K562 (cell line): ENCODE measurements around the gene CFL1. TPM values are rescaled to one million over a fixed set of nuclear protein-coding genes. Genes with fewer than 3 reads are reported as not detected.

ENCODE experiments used
- CREM ChIP-seq: IDR thresholded peaks from 2 replicates; pipeline ENCODE4 v1.6.1; 2014; ENCODE audit warnings: antibody characterized with exemption, low read depth
- ETS2 ChIP-seq: IDR thresholded peaks from 2 replicates; pipeline ENCODE4 v1.6.1; 2016; ENCODE audit warnings: borderline replicate concordance, missing genetic modification characterization, mild to moderate bottlenecking, moderate library complexity, missing compliant biosample characterization; ENCODE audit not compliant: poor library complexity, severe bottlenecking
- IFI16 ChIP-seq: fragments of 250-450 bp; sonication (Bioruptor Pico); IDR thresholded peaks from 2 replicates; pipeline ENCODE4 v2.1.2; 2022; ENCODE audit warnings: mild to moderate bottlenecking, inconsistent platforms
- NR1H2 ChIP-seq: sonication (generic); formaldehyde crosslinking; IDR thresholded peaks from 2 replicates; pipeline ENCODE4 v1.4.0; 2020; ENCODE audit warnings: mild to moderate bottlenecking, missing genetic modification reagents
- NR2C1 ChIP-seq, 2 experiments: fragments of 450-650 bp; IDR thresholded peaks; 2 replicates each; pipeline ENCODE4 v1.6.1; 2017; ENCODE audit warnings: mild to moderate bottlenecking in 2 of 2, antibody characterized with exemption in 1 of 2, inconsistent platforms in 1 of 2, missing compliant biosample characterization in 1 of 2, missing genetic modification characterization in 1 of 2
- PHF8 ChIP-seq: fragments of 200-600 bp; sonication (generic); IDR thresholded peaks from 2 replicates; pipeline ENCODE4 v1.6.1; 2012; ENCODE audit warnings: mixed run types, mild to moderate bottlenecking, inconsistent platforms, low read length, moderate library complexity, borderline replicate concordance
- PTBP1 ChIP-seq: fragments of 200-400 bp; formaldehyde crosslinking; IDR thresholded peaks from 2 replicates; pipeline ENCODE4 v1.6.1; 2017; ENCODE audit warnings: low read depth, low read length
- RB1 ChIP-seq: fragments of 450-650 bp; IDR thresholded peaks from 2 replicates; pipeline ENCODE4 v1.6.1; 2017; ENCODE audit warnings: low read depth, mild to moderate bottlenecking
- RBFOX2 ChIP-seq: fragments of 200-400 bp; formaldehyde crosslinking; IDR thresholded peaks from 2 replicates; pipeline ENCODE4 v1.6.1; 2017; ENCODE audit warnings: low read depth, mild to moderate bottlenecking, low read length, moderate library complexity
- SOX6 ChIP-seq: fragments of 450-650 bp; IDR thresholded peaks from 2 replicates; pipeline ENCODE4 v1.6.1; 2014; ENCODE audit warnings: mild to moderate bottlenecking
- ZNF436 ChIP-seq: fragments of 250-450, 450-650 bp; sonication (Bioruptor Pico); formaldehyde crosslinking; IDR thresholded peaks from 2 replicates; pipeline ENCODE4 v1.7.0; 2020; ENCODE audit warnings: mild to moderate bottlenecking
- polyA plus RNA-seq, 8 experiments: library from polyadenylated mRNA; depleted of rRNA in 4 of 8; stranded (reverse) in 5 of 8; unstranded in 3 of 8; fragments of >200 nt; fragmentation: Nextera tagmentation in 2 of 8; fragmentation: Illumina TruSeq in 1 of 8; extraction: Ambion mirVana in 2 of 8; extraction: Trizol in 1 of 8; gene quantifications; 2 replicates each; pipeline versions ENCODE4 v1.2.1 to v1.2.3, GENCODE V29; 2011 to 2014; ENCODE audit warnings: inconsistent platforms in 1 of 8, missing spikeins in 1 of 8
- total RNA-seq, 7 experiments: library from RNA; depleted of rRNA in 6 of 7; stranded (reverse); fragments of >200 nt in 6 of 7; fragmentation: Illumina TruSeq in 2 of 7; extraction: Trizol in 2 of 7; gene quantifications; 2 replicates each; pipeline versions ENCODE4 v1.2.1 to v1.2.3, GENCODE V29; 2011 to 2021; ENCODE audit warnings: low replicate concordance in 1 of 7
- TF ChIP-seq, protein P1 (sequence below): fragments of 250-450 bp; sonication (Bioruptor Pico); IDR thresholded peaks from 2 replicates; pipeline ENCODE4 v1.8.0; 2022; ENCODE audit warnings: moderate library complexity, mild to moderate bottlenecking, inconsistent platforms
- TF ChIP-seq, protein P2 (sequence below): fragments of 450-650 bp; formaldehyde crosslinking; IDR thresholded peaks from 2 replicates; pipeline ENCODE4 v1.4.0; 2020; ENCODE audit warnings: mild to moderate bottlenecking, mixed read lengths
- TF ChIP-seq, protein P3 (sequence below): sonication (generic); formaldehyde crosslinking; IDR thresholded peaks from 2 replicates; pipeline ENCODE4 v1.8.0; 2022; ENCODE audit warnings: mild to moderate bottlenecking, missing genetic modification reagents
- TF ChIP-seq, protein P4 (sequence below): fragments of 450-650 bp; IDR thresholded peaks from 2 replicates; pipeline ENCODE4 v1.6.1; 2017; ENCODE audit warnings: mild to moderate bottlenecking, moderate library complexity
- TF ChIP-seq, protein P5 (sequence below), 2 experiments: fragments of 150-350 bp in 1 of 2; IDR thresholded peaks; 2 replicates each; pipeline ENCODE4 v1.6.1; 2012 to 2016; ENCODE audit warnings: low read depth in 2 of 2, low read length in 2 of 2, mild to moderate bottlenecking in 1 of 2, moderate library complexity in 1 of 2

CFL1 gene
- total and polyA plus RNA-seq, 9 of the 15 experiments (the other 6 are each of a cell fraction or from before 2014, with no cell fraction given): 105 to 1,101 (median 859) TPM

DNA sequence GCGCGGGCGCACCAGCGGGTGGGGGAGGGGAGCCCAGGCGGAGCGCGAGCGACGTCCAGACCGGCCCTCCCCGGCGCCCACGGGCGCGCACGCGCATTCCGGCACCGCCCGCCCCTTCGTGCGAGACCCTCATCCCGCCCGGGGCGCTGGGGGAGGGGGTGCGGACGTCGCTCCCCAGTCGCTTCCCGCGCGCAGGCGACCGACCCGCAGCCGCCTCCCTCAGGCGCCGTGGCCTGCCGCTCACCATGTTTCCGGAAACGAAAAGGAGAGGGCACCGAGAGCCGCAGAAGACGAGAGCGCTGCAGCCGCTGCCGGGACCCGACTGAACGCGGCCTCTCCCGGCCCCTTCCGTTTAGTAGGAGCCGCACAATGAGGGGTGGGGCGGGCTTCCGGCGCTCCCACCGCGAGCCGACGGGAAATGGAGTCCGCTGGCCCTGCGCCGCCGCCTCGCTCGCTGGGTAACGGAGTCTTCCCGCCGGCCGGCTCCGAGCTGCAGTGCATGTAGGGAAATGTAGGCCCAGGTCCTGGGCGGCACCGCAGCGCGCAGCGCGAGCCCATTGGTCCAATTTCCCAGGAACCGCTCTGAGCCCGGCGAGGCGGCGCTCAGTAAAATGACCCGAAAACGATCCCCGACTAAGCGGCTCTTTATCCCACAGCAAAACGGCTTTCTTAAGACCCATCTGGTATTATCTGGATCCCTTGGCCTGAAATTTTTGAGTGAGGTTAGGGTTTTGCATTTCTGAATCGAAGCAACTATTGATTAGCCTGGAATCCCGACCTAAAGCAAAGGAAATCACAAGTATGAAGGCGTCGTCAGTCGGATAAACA, at the start of gene CFL1 (continued):
- TF ChIP-seq, protein P1, sequence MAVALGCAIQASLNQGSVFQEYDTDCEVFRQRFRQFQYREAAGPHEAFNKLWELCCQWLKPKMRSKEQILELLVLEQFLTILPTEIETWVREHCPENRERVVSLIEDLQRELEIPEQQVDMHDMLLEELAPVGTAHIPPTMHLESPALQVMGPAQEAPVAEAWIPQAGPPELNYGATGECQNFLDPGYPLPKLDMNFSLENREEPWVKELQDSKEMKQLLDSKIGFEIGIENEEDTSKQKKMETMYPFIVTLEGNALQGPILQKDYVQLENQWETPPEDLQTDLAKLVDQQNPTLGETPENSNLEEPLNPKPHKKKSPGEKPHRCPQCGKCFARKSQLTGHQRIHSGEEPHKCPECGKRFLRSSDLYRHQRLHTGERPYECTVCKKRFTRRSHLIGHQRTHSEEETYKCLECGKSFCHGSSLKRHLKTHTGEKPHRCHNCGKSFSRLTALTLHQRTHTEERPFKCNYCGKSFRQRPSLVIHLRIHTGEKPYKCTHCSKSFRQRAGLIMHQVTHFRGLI (CRISPR knock-in tag): no peak
- TF ChIP-seq SOX6: peak; percentile 68; the same call in 1 of the 2 replicates
- TF ChIP-seq, protein P2, sequence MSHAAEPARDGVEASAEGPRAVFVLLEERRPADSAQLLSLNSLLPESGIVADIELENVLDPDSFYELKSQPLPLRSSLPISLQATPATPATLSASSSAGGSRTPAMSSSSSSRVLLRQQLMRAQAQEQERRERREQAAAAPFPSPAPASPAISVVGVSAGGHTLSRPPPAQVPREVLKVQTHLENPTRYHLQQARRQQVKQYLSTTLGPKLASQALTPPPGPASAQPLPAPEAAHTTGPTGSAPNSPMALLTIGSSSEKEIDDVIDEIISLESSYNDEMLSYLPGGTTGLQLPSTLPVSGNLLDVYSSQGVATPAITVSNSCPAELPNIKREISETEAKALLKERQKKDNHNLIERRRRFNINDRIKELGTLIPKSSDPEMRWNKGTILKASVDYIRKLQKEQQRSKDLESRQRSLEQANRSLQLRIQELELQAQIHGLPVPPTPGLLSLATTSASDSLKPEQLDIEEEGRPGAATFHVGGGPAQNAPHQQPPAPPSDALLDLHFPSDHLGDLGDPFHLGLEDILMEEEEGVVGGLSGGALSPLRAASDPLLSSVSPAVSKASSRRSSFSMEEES: no peak
- no peak for TF ChIP-seq NR1H2 (CRISPR knock-in tag)
- TF ChIP-seq, protein P3, sequence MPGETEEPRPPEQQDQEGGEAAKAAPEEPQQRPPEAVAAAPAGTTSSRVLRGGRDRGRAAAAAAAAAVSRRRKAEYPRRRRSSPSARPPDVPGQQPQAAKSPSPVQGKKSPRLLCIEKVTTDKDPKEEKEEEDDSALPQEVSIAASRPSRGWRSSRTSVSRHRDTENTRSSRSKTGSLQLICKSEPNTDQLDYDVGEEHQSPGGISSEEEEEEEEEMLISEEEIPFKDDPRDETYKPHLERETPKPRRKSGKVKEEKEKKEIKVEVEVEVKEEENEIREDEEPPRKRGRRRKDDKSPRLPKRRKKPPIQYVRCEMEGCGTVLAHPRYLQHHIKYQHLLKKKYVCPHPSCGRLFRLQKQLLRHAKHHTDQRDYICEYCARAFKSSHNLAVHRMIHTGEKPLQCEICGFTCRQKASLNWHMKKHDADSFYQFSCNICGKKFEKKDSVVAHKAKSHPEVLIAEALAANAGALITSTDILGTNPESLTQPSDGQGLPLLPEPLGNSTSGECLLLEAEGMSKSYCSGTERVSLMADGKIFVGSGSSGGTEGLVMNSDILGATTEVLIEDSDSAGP (CRISPR knock-in tag): no peak
- TF ChIP-seq, protein P4, sequence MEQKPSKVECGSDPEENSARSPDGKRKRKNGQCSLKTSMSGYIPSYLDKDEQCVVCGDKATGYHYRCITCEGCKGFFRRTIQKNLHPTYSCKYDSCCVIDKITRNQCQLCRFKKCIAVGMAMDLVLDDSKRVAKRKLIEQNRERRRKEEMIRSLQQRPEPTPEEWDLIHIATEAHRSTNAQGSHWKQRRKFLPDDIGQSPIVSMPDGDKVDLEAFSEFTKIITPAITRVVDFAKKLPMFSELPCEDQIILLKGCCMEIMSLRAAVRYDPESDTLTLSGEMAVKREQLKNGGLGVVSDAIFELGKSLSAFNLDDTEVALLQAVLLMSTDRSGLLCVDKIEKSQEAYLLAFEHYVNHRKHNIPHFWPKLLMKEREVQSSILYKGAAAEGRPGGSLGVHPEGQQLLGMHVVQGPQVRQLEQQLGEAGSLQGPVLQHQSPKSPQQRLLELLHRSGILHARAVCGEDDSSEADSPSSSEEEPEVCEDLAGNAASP: no peak
- TF ChIP-seq RB1: peak; percentile 67; the same call in 1 of the 2 replicates
- no peak for TF ChIP-seq PTBP1
- no peak for TF ChIP-seq ETS2
- TF ChIP-seq RBFOX2: peak; percentile 93
- TF ChIP-seq NR2C1 (IDR thresholded peaks at IDR 0.05): no peak
- TF ChIP-seq NR2C1 (tag; IDR thresholded peaks at IDR 0.05): peak; percentile 76
- TF ChIP-seq ZNF436 (CRISPR knock-in tag): no peak
- TF ChIP-seq PHF8: peak; percentile 87; the same call in 1 of the 2 replicates
- TF ChIP-seq CREM: peak; percentile 90
- TF ChIP-seq, protein P5, sequence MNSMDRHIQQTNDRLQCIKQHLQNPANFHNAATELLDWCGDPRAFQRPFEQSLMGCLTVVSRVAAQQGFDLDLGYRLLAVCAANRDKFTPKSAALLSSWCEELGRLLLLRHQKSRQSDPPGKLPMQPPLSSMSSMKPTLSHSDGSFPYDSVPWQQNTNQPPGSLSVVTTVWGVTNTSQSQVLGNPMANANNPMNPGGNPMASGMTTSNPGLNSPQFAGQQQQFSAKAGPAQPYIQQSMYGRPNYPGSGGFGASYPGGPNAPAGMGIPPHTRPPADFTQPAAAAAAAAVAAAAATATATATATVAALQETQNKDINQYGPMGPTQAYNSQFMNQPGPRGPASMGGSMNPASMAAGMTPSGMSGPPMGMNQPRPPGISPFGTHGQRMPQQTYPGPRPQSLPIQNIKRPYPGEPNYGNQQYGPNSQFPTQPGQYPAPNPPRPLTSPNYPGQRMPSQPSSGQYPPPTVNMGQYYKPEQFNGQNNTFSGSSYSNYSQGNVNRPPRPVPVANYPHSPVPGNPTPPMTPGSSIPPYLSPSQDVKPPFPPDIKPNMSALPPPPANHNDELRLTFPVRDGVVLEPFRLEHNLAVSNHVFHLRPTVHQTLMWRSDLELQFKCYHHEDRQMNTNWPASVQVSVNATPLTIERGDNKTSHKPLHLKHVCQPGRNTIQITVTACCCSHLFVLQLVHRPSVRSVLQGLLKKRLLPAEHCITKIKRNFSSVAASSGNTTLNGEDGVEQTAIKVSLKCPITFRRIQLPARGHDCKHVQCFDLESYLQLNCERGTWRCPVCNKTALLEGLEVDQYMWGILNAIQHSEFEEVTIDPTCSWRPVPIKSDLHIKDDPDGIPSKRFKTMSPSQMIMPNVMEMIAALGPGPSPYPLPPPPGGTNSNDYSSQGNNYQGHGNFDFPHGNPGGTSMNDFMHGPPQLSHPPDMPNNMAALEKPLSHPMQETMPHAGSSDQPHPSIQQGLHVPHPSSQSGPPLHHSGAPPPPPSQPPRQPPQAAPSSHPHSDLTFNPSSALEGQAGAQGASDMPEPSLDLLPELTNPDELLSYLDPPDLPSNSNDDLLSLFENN (IDR thresholded peaks at IDR 0.05; ENCODE audit: low read depth in 2 of 2, low read length in 2 of 2): peak; percentile 38 to 83; a peak in 2 of 4 replicates
- no peak for TF ChIP-seq IFI16
